Activated CD4-positive, alpha-beta memory T cell treated with anti-CD3 and anti-CD28 coated beads, Interleukin-2, amount 10 ng/mL, durations not matched to agents 7 days and 5 days (primary cell): Measurements from ENCODE around the gene CD52. TPM values are rescaled to one million over a fixed set of nuclear protein-coding genes. Genes with fewer than 3 reads are reported as not detected.
"Not testable (repeated sequence)": the region's sequence is repeated elsewhere in the genome, so short reads cannot be mapped to it uniquely, and the experiment has no call there.

Source experiments
- CTCF ChIA-PET: fragments of 350-600 bp; sonication (Branson Sonifier 250); formaldehyde crosslinking; loops from one replicate; lab custom pipeline; 2021; ENCODE audit warnings: antibody characterized with exemption, inconsistent platforms; lab: Charles Lee
- POLR2A ChIA-PET: fragments of 350-600 bp; sonication (Branson Sonifier 250); formaldehyde crosslinking; loops from one replicate; lab custom pipeline; 2021; ENCODE audit warnings: antibody characterized with exemption; lab: Charles Lee
- DNase-seq: peaks from one replicate; pipeline ENCODE4 v3.0.0-alpha.2; 2020
- H3K27ac Mint-ChIP-seq: one replicate; pipeline ENCODE4 v1.8.0; 2021; ENCODE audit warnings: mild to moderate bottlenecking, mixed read lengths
- H3K27me3 Mint-ChIP-seq: one replicate; pipeline ENCODE4 v1.8.0; 2021; ENCODE audit warnings: mixed read lengths
- H3K36me3 Mint-ChIP-seq: one replicate; pipeline ENCODE4 v1.8.0; 2021; ENCODE audit warnings: low read depth, mixed read lengths
- H3K4me1 Mint-ChIP-seq: one replicate; pipeline ENCODE4 v1.8.0; 2021; ENCODE audit warnings: mixed read lengths
- H3K4me3 Mint-ChIP-seq: one replicate; pipeline ENCODE4 v1.8.0; 2021; ENCODE audit warnings: mild to moderate bottlenecking, mixed read lengths
- H3K9me3 Mint-ChIP-seq: one replicate; pipeline ENCODE4 v1.8.0; 2021; ENCODE audit warnings: mixed read lengths
- total RNA-seq, 2 experiments: library from RNA; stranded (reverse); gene quantifications; one replicate each; pipeline ENCODE4 v1.2.3, GENCODE V29; 2021

CD52 gene
- total RNA-seq, 2 experiments from 2014 or later = 1,572 to 1,591 TPM

- Mint-ChIP-seq H3K27me3 (no peaks in the 10 kb centered on the region), H3K27ac (peak overlapping the region; percentile 98), H3K36me3 (no peaks in the 10 kb centered on the region), H3K4me1 (peaks cover 49% of the 10 kb centered on the region), H3K9me3 (no peaks in the 10 kb centered on the region), H3K4me3 (peak overlapping the region; percentile 90)
- ChIA-PET CTCF (interaction anchor here (0.8 to 21.0 kb wide), 13 partner anchors 10 to 138 kb away, joined by 3 to 883 read pairs (median 6); partner anchors contain the start of genes CD52, CEP85, DHDDS and SH3BGRL3), POLR2A (interaction anchor here (0.9 to 28.5 kb wide), 13 partner anchors 8 to 234 kb away, joined by 3 to 1302 read pairs (median 6); partner anchors contain the start of genes CD52, CEP85, DHDDS and SH3BGRL3)
- peak; percentile 48 for DNase-seq
Measured at GRCh38 chr1:26307363-26307781, 10.4 kb upstream of the CD52 start.

- ChIA-PET POLR2A (interaction anchor here (1.0 to 28.5 kb wide), 13 partner anchors 9 to 233 kb away, joined by 3 to 1302 read pairs (median 6); partner anchors contain the start of genes CD52, CEP85, DHDDS and SH3BGRL3), CTCF (interaction anchor here (0.7 to 21.0 kb wide), 14 partner anchors 9 to 631 kb away, joined by 3 to 883 read pairs (median 6); partner anchors contain the start of genes CD52, CEP85, DHDDS and SH3BGRL3)
- H3K36me3 Mint-ChIP-seq, H3K9me3 Mint-ChIP-seq, H3K27me3 Mint-ChIP-seq: not testable (repeated sequence)
- DNase-seq = peak; percentile 44
- H3K4me3 Mint-ChIP-seq = peak overlapping the region; percentile 90
- H3K4me1 Mint-ChIP-seq = peaks cover 54% of the 10 kb centered on the region
- peak overlapping the region; percentile 98 for H3K27ac Mint-ChIP-seq
Measured at GRCh38 chr1:26307966-26308899, 9.5 kb upstream of the CD52 start.

GRCh38 chr1:26314501-26314900 is 3.3 kb upstream of the CD52 start:
- peaks cover 59% of the 10 kb centered on the region for H3K4me1 Mint-ChIP-seq
- CTCF ChIA-PET = interaction anchor here (0.7 to 21.0 kb wide), 8 partner anchors 7 to 145 kb away, joined by 3 to 883 read pairs (median 4); partner anchors contain the start of genes CEP85, SH3BGRL3, UBXN11 and ZNF593
- H3K27me3 Mint-ChIP-seq = no peaks in the 10 kb centered on the region
- POLR2A ChIA-PET = interaction anchor here (1.0 to 28.5 kb wide), 4 partner anchors 8 to 77 kb away, joined by 3 to 1302 read pairs (median 110); partner anchors contain the start of genes SH3BGRL3 and UBXN11
- peak overlapping the region; percentile 63 for H3K27ac Mint-ChIP-seq
- H3K9me3 Mint-ChIP-seq = no peaks in the 10 kb centered on the region
- H3K4me3 Mint-ChIP-seq = no peak overlapping the region
- H3K36me3 Mint-ChIP-seq = peaks cover 19% of the 10 kb centered on the region
- DNase-seq = no peak

GRCh38 chr1:26315874-26316850 is 1.6 kb upstream of the CD52 start:
- H3K4me1 Mint-ChIP-seq = peaks cover 68% of the 10 kb centered on the region
- DNase-seq = no peak
- ChIA-PET POLR2A (interaction anchor here (1.1 to 28.5 kb wide), 4 partner anchors 9 to 120 kb away, joined by 3 to 1302 read pairs (median 117); partner anchors contain the start of genes SH3BGRL3 and UBXN11), CTCF (interaction anchor here (0.6 to 21.0 kb wide), 12 partner anchors 9 to 454 kb away, joined by 3 to 883 read pairs (median 4); partner anchors contain the start of genes CEP85, SH3BGRL3, UBXN11 and ZNF593)
- H3K9me3 Mint-ChIP-seq = no peaks in the 10 kb centered on the region
- peaks cover 33% of the 10 kb centered on the region for H3K36me3 Mint-ChIP-seq
- peak overlapping the region; percentile 70 for H3K27ac Mint-ChIP-seq
- peak overlapping the region; percentile 84 for H3K4me3 Mint-ChIP-seq
- H3K27me3 Mint-ChIP-seq = no peaks in the 10 kb centered on the region

GRCh38 chr1:26317146-26317545 is 612 bp upstream of the CD52 start:
- no peak for DNase-seq
- Mint-ChIP-seq H3K27me3 (no peaks in the 10 kb centered on the region), H3K27ac (peak overlapping the region; percentile 76), H3K4me1 (peaks cover 69% of the 10 kb centered on the region), H3K4me3 (peak overlapping the region; percentile 84), H3K36me3 (peaks cover 41% of the 10 kb centered on the region), H3K9me3 (no peaks in the 10 kb centered on the region)
- POLR2A ChIA-PET = interaction anchor here (0.7 to 28.5 kb wide), 11 partner anchors 10 to 184 kb away, joined by 3 to 1302 read pairs (median 4); partner anchors contain the start of genes DHDDS, SH3BGRL3 and UBXN11
- CTCF ChIA-PET = interaction anchor here (0.6 to 21.0 kb wide), 7 partner anchors 10 to 77 kb away, joined by 3 to 883 read pairs (median 7); partner anchors contain the start of genes SH3BGRL3 and UBXN11

- ChIA-PET POLR2A (interaction anchor here (0.8 to 28.5 kb wide), 14 partner anchors 12 to 195 kb away, joined by 3 to 1302 read pairs (median 4); partner anchors contain the start of genes CEP85, SH3BGRL3 and UBXN11), CTCF (interaction anchor here (0.8 to 21.0 kb wide), 17 partner anchors 8 to 149 kb away, joined by 3 to 883 read pairs (median 5); partner anchors contain the start of genes CEP85, SH3BGRL3, UBXN11 and ZNF593)
- H3K4me1 Mint-ChIP-seq = peaks cover 76% of the 10 kb centered on the region
- peak overlapping the region; percentile 84 for H3K4me3 Mint-ChIP-seq
- H3K27me3 Mint-ChIP-seq = no peaks in the 10 kb centered on the region
- H3K9me3 Mint-ChIP-seq = no peaks in the 10 kb centered on the region
- no peak for DNase-seq
- H3K36me3 Mint-ChIP-seq = peaks cover 55% of the 10 kb centered on the region
- peak overlapping the region; percentile 76 for H3K27ac Mint-ChIP-seq
Measured at GRCh38 chr1:26318338-26319064, 743 bp downstream of the CD52 start.

- DNase-seq = no peak
- Mint-ChIP-seq H3K4me1 (peaks cover 57% of the 10 kb centered on the region), H3K4me3 (peak overlapping the region; percentile 84), H3K9me3 (no peaks in the 10 kb centered on the region), H3K27ac (peak overlapping the region; percentile 97), H3K36me3 (peaks cover 70% of the 10 kb centered on the region), H3K27me3 (no peaks in the 10 kb centered on the region)
- ChIA-PET POLR2A (interaction anchor here (1.4 to 28.5 kb wide), 6 partner anchors 14 to 111 kb away, joined by 5 to 1302 read pairs (median 12); partner anchors contain the start of genes CEP85, DHDDS, SH3BGRL3 and UBXN11), CTCF (interaction anchor here (1.0 to 21.0 kb wide), 18 partner anchors 9 to 176 kb away, joined by 3 to 883 read pairs (median 4); partner anchors contain the start of genes C1orf232, CEP85, DHDDS and SH3BGRL3)
Measured at GRCh38 chr1:26320896-26321295, 3.1 kb downstream of the CD52 start.

- Mint-ChIP-seq H3K9me3 (no peaks in the 10 kb centered on the region), H3K36me3 (peaks cover 70% of the 10 kb centered on the region), H3K27ac (peak overlapping the region; percentile 97), H3K4me1 (peaks cover 51% of the 10 kb centered on the region), H3K27me3 (no peaks in the 10 kb centered on the region), H3K4me3 (peak overlapping the region; percentile 84)
- CTCF ChIA-PET = interaction anchor here (0.6 to 21.0 kb wide), 26 partner anchors 10 to 176 kb away, joined by 3 to 883 read pairs (median 4); partner anchors contain the start of genes C1orf232, CEP85, DHDDS and SH3BGRL3
- POLR2A ChIA-PET = interaction anchor here (0.6 to 28.5 kb wide), 13 partner anchors 10 to 111 kb away, joined by 3 to 1302 read pairs (median 5); partner anchors contain the start of genes CEP85, DHDDS, SH3BGRL3 and UBXN11
- DNase-seq = peak; percentile 95
Measured at GRCh38 chr1:26321315-26322041, 3.7 kb downstream of the CD52 start.

- Mint-ChIP-seq H3K9me3 (no peaks in the 10 kb centered on the region), H3K27ac (peak overlapping the region; percentile 97), H3K4me3 (no peak overlapping the region), H3K4me1 (peaks cover 48% of the 10 kb centered on the region), H3K27me3 (no peaks in the 10 kb centered on the region), H3K36me3 (peaks cover 70% of the 10 kb centered on the region)
- no peak for DNase-seq
- CTCF ChIA-PET = interaction anchor here (0.6 to 21.0 kb wide), 24 partner anchors 10 to 177 kb away, joined by 3 to 883 read pairs (median 4); partner anchors contain the start of genes C1orf232, CEP85, DHDDS and SH3BGRL3
- POLR2A ChIA-PET = interaction anchor here (0.6 to 28.5 kb wide), 13 partner anchors 9 to 110 kb away, joined by 3 to 1302 read pairs (median 5); partner anchors contain the start of genes CEP85, DHDDS, SH3BGRL3 and UBXN11
Measured at GRCh38 chr1:26322042-26322331, 4.2 kb downstream of the CD52 start.

- Mint-ChIP-seq H3K27me3 (no peaks in the 10 kb centered on the region), H3K9me3 (no peaks in the 10 kb centered on the region), H3K4me1 (peaks cover 38% of the 10 kb centered on the region), H3K27ac (peak overlapping the region; percentile 14), H3K36me3 (peaks cover 62% of the 10 kb centered on the region), H3K4me3 (no peak overlapping the region)
- ChIA-PET POLR2A (interaction anchor here (28.5 kb wide), 1 partner anchor 40 kb away, joined by 1302 read pairs; the partner anchor contains the start of gene SH3BGRL3), CTCF (interaction anchor here (1.3 to 21.0 kb wide), 5 partner anchors 16 to 94 kb away, joined by 4 to 883 read pairs (median 27); partner anchors contain the start of gene SH3BGRL3)
- no peak for DNase-seq
Measured at GRCh38 chr1:26323382-26323781, 5.6 kb downstream of the CD52 start.
